Measurements from ENCODE around the gene SPEM3.

Gene SPEM3

DNA sequence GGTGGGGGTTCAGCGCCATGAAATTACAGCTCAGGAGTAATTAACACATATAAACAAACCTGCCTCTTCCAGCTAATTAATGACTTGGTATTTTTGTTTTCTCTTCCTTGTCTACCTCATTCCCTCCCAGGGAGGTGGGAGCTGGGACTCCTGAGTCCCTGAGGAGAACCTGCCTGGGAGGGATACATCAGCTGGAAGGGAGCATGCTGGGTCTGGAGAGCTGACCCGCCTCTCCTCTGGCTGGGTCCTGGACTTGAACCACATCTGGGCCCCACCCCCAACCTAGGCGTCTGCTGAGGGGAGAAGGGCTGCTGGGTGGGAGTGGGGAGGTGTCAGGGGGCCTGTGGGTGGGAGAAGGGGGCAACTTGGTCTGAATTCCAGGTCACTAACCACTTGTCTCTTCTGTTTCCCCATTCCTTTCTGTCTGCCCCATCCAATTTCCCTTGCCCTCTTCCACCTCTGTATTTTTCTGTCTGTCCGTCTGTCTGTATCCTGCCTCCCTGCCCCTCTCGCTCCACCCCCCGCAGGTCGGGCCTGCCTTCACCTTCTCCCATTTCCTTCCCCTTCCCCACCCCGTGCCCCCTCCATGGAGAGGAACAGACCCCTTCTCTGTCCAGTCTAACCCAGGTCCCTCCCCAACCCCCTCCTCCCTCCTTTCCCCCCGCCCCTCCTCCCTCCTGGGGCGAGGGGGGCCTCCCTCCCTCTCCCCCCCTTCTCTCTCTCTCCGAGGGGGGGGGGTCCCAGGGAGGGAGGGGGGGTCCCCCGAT, 21.0 kb upstream of the SPEM3 start, which contains the start of gene NLGN2:
Gene NLGN2 (plus strand): TSS at position 361 of the 767 bp plus-strand sequence. CDS start 411 bp downstream, outside the sequence.
- H3K4me3 ChIP-seq (replicated peaks; ENCODE audit: low read depth, low read length) = no peak within 1 kb of the TSS
- TF ChIP-seq, protein P1, sequence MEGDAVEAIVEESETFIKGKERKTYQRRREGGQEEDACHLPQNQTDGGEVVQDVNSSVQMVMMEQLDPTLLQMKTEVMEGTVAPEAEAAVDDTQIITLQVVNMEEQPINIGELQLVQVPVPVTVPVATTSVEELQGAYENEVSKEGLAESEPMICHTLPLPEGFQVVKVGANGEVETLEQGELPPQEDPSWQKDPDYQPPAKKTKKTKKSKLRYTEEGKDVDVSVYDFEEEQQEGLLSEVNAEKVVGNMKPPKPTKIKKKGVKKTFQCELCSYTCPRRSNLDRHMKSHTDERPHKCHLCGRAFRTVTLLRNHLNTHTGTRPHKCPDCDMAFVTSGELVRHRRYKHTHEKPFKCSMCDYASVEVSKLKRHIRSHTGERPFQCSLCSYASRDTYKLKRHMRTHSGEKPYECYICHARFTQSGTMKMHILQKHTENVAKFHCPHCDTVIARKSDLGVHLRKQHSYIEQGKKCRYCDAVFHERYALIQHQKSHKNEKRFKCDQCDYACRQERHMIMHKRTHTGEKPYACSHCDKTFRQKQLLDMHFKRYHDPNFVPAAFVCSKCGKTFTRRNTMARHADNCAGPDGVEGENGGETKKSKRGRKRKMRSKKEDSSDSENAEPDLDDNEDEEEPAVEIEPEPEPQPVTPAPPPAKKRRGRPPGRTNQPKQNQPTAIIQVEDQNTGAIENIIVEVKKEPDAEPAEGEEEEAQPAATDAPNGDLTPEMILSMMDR (IDR thresholded peaks at IDR 0.05; ENCODE audit: low read length, missing control alignments) = no peak
- DNase-seq (ENCODE audit: low read depth) = no peak

DNA sequence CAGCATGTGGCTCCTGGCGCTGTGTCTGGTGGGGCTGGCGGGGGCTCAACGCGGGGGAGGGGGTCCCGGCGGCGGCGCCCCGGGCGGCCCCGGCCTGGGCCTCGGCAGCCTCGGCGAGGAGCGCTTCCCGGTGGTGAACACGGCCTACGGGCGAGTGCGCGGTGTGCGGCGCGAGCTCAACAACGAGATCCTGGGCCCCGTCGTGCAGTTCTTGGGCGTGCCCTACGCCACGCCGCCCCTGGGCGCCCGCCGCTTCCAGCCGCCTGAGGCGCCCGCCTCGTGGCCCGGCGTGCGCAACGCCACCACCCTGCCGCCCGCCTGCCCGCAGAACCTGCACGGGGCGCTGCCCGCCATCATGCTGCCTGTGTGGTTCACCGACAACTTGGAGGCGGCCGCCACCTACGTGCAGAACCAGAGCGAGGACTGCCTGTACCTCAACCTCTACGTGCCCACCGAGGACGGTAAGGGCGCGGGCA, 20.4 kb upstream of the SPEM3 start:
- TF ChIP-seq, protein P1 (IDR thresholded peaks at IDR 0.05; ENCODE audit: low read length, missing control alignments) = no peak
- no peak overlapping the region for H3K4me3 ChIP-seq (replicated peaks; ENCODE audit: low read depth, low read length)
- no peak for DNase-seq (ENCODE audit: low read depth)

DNA sequence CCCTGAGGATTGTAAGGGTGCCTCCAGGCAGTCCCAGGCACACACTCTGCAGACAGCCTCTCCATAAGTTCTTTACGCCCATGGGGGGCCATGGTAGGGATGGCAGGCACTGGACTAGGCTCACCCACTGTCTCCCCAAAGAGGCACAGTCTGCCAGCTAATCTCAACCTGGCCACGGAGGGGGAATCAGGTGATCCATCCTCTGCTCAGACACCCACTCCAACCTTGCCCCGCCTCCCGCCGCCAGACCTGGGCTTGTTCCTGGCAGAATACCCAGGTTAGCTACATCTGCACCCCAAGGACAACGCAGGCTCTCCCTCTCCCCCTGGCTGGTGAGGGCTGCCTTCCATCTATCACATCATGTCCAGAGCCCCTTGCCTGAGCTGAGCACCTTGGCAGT, 19.8 kb upstream of the SPEM3 start:
- no peak for DNase-seq (ENCODE audit: low read depth)
- H3K4me3 ChIP-seq (replicated peaks; ENCODE audit: low read depth, low read length) = no peak overlapping the region
- TF ChIP-seq, protein P1 (IDR thresholded peaks at IDR 0.05; ENCODE audit: low read length, missing control alignments) = no peak

DNA sequence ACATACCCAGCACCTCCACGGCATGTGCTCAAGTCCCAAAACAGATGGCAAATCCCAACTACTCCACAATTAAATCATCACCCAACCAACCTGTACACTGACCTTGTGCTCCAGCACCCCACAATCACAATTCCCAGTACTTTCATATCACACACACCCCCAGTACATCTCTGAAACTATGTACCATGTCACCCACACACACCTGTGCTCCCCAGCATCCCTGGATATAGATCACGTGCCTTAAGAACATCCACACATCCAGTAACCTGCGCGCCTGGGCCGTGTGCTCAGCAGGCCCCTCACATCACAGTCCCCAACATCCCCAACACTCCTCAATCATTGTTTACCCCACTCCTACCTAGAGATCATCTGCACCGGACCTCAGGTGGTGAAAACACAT, 18.9 kb upstream of the SPEM3 start:
- H3K4me3 ChIP-seq (replicated peaks; ENCODE audit: low read depth, low read length) = no peak overlapping the region
- TF ChIP-seq, protein P1 (IDR thresholded peaks at IDR 0.05; ENCODE audit: low read length, missing control alignments) = no peak
- DNase-seq (ENCODE audit: low read depth) = no peak

DNA sequence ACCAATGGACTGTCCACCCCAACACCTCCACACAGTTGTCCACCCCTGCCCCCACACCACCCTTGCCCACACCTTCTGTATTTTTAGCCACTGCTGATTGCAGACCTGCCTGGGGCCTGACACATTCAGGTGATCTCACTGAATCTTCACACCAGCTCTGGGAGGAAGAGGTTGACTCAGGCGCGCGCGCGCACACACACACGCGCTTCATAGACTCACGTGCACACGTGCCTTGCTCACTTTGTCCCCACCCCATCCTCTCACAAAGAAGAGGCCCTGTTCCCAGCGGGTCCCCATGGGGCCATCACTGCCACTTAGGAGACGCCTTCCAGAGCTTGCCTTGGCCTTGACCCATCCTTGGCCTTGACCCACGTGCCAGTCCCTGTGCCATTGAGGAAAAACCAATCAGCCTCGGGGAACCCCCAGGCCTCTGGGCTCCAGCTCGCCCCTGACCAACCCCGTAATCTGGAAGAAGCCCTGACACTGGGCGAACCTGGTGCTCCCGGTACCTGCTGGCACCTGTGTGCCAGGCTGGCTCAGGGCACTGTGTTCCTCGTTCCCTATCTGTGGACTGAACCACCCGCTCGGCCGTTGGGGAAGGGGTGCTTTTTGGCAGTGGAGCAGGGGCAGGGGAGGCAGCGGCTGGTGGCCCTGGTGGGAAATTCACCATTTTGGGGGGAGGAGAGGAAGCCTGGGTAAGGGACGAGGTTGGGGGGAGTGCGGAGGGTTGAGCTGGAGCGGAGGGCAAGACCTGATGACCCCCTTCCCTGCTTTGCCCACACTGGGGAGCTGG, 17.8 kb upstream of the SPEM3 start:
- TF ChIP-seq, protein P1 (IDR thresholded peaks at IDR 0.05; ENCODE audit: low read length, missing control alignments) = no peak
- no peak for DNase-seq (ENCODE audit: low read depth)

DNA sequence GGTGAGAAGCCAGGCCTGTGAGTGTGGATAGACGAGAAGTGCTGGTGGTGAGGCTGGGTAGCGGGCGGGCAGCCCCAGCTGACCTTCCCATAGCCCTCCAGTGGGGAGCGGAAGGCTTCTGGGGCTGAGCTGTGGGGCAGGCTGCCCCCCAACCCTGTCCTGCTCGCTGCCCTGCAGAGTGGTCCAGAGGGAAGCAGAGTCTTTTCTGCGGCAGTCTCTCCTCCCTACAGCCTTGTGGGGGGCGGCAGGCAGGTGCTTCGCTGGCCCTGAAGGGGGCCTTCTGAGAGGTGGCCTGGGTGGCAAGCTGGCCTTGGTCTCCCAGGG, 17.3 kb upstream of the SPEM3 start:
- no peak for DNase-seq (ENCODE audit: low read depth)
- TF ChIP-seq, protein P1 (IDR thresholded peaks at IDR 0.05; ENCODE audit: low read length, missing control alignments) = no peak
- H3K4me3 ChIP-seq (replicated peaks; ENCODE audit: low read depth, low read length) = no peak overlapping the region

More for the DNA sequence above, 17.8 kb upstream of the SPEM3 start:
- no peak overlapping the region for H3K4me3 ChIP-seq (replicated peaks; ENCODE audit: low read depth, low read length)

Measured in fibroblast of pulmonary artery (primary cell).